Kidney capillary endothelial cell (primary cell): ENCODE results near the gene LPIN1.
"Not testable (repeated sequence)": the region's sequence is repeated elsewhere in the genome, so short reads cannot be mapped to it uniquely, and the experiment has no call there.

Experiments
- DNase-seq: peaks from one replicate; pipeline ENCODE4 v3.0.0-alpha.2; 2018; ENCODE audit warnings: low spot score

Gene LPIN1

GRCh38 chr2:11835403-11835802, 89.0 kb downstream of the LPIN1 start:
- DNase-seq, result no peak

GRCh38 chr2:11836647-11837219, 90.3 kb downstream of the LPIN1 start:
- no peak for DNase-seq

GRCh38 chr2:11837875-11838734, 91.7 kb downstream of the LPIN1 start:
- DNase-seq, result no peak

GRCh38 chr2:11839916-11840315, 93.5 kb downstream of the LPIN1 start:
- DNase-seq, result no peak

GRCh38 chr2:11842336-11842735, 95.9 kb downstream of the LPIN1 start:
- no peak for DNase-seq

- not testable (repeated sequence) for DNase-seq
Measured at GRCh38 chr2:11844798-11845197, 98.4 kb downstream of the LPIN1 start.

GRCh38 chr2:11847935-11848334, 101.5 kb downstream of the LPIN1 start:
- DNase-seq, result not testable (repeated sequence)

GRCh38 chr2:11850082-11850481, 103.7 kb downstream of the LPIN1 start:
- DNase-seq, result no peak

- no peak for DNase-seq
Measured at GRCh38 chr2:11852526-11853196, 106.2 kb downstream of the LPIN1 start.

GRCh38 chr2:11853197-11853588, 106.8 kb downstream of the LPIN1 start:
- no peak for DNase-seq

GRCh38 chr2:11855064-11855760, 108.8 kb downstream of the LPIN1 start:
- no peak for DNase-seq

- DNase-seq, result no peak
Measured at GRCh38 chr2:11856095-11856494, 109.7 kb downstream of the LPIN1 start.

GRCh38 chr2:11858883-11859282, 112.5 kb downstream of the LPIN1 start:
- no peak for DNase-seq

- not testable (repeated sequence) for DNase-seq
Measured at GRCh38 chr2:11859975-11860374, 113.5 kb downstream of the LPIN1 start.

- DNase-seq, result no peak
Measured at GRCh38 chr2:11861044-11861443, 114.6 kb downstream of the LPIN1 start.

- no peak for DNase-seq
Measured at GRCh38 chr2:11862049-11862448, 115.6 kb downstream of the LPIN1 start.

GRCh38 chr2:11863103-11863502, 116.7 kb downstream of the LPIN1 start:
- DNase-seq, result no peak

GRCh38 chr2:11863513-11864328, 117.3 kb downstream of the LPIN1 start:
- peak; percentile 84 for DNase-seq

GRCh38 chr2:11864724-11865123, 118.3 kb downstream of the LPIN1 start:
- no peak for DNase-seq

GRCh38 chr2:11865378-11865777, 118.9 kb downstream of the LPIN1 start:
- no peak for DNase-seq

- no peak for DNase-seq
Measured at GRCh38 chr2:11865805-11866204, 119.4 kb downstream of the LPIN1 start.
